Activated T-helper 2 cell treated with anti-CD3 and anti-CD28 coated beads, Interferon-gamma antibody, Interleukin-2, Interleukin-4, amounts not matched to agents 10 μg/mL and 5 μg/mL and 100 μg/mL, durations not matched to agents 14 hours and 24 hours and 36 hours (primary cell): ENCODE results near the gene RIPK3. TPM values are rescaled to one million over a fixed set of nuclear protein-coding genes. Genes with fewer than 3 reads are reported as not detected.
A peak's percentile ranks its signal among the peaks of the same experiment; 100 is the strongest.

Experiments used
- DNase-seq: peaks from one replicate; pipeline ENCODE4 v3.0.0; 2021; ENCODE audit warnings: low spot score
- H3K27ac Mint-ChIP-seq: one replicate; pipeline ENCODE4 v1.8.0; 2021; ENCODE audit warnings: mixed read lengths
- H3K27me3 Mint-ChIP-seq: one replicate; pipeline ENCODE4 v1.8.0; 2021; ENCODE audit warnings: low read depth, mixed read lengths
- H3K36me3 Mint-ChIP-seq: one replicate; pipeline ENCODE4 v1.8.0; 2021; ENCODE audit warnings: low read depth, mixed read lengths
- H3K4me1 Mint-ChIP-seq: one replicate; pipeline ENCODE4 v1.8.0; 2021; ENCODE audit warnings: low read depth, mixed read lengths
- H3K4me3 Mint-ChIP-seq: one replicate; pipeline ENCODE4 v1.8.0; 2021; ENCODE audit warnings: low read depth, mild to moderate bottlenecking, moderate library complexity, mixed read lengths
- H3K9me3 Mint-ChIP-seq: one replicate; pipeline ENCODE4 v1.8.0; 2021; ENCODE audit warnings: mixed read lengths
- intact Hi-C: fragments of 100-400 bp; cut with micrococcal nuclease; formaldehyde crosslinking; loops from one replicate; pipeline ENCODE4 v1.15.1; 2023
- total RNA-seq: library from RNA; stranded (reverse); gene quantifications from 2 replicates; pipeline ENCODE4 v1.2.3, GENCODE V29; 2022

The RIPK3 gene
- total RNA-seq, 1 donor from 2014 or later, result 15.4 TPM

GRCh38 chr14:24351517-24351916 is 11.7 kb upstream of the RIPK3 start:
- intact Hi-C loops, result no loop called here
- Mint-ChIP-seq H3K9me3 (no peaks in the 10 kb centered on the region), H3K36me3 (no peaks in the 10 kb centered on the region), H3K4me3 (no peak overlapping the region), H3K27me3 (peaks cover 53% of the 10 kb centered on the region), H3K4me1 (peaks cover 2% of the 10 kb centered on the region), H3K27ac (no peak overlapping the region)
- DNase-seq, result no peak

- Mint-ChIP-seq H3K9me3 (no peaks in the 10 kb centered on the region), H3K36me3 (no peaks in the 10 kb centered on the region), H3K27ac (no peak overlapping the region), H3K4me3 (no peak overlapping the region), H3K4me1 (peaks cover 2% of the 10 kb centered on the region), H3K27me3 (peaks cover 55% of the 10 kb centered on the region)
- intact Hi-C loops, result no loop called here
- no peak for DNase-seq
These were observed 10.0 kb upstream of the RIPK3 start for GRCh38 chr14:24349742-24350141.

GRCh38 chr14:24348186-24348585 is 8.4 kb upstream of the RIPK3 start:
- H3K27ac Mint-ChIP-seq, result no peak overlapping the region
- intact Hi-C loops, result no loop called here
- H3K9me3 Mint-ChIP-seq, result no peaks in the 10 kb centered on the region
- peaks cover 56% of the 10 kb centered on the region for H3K27me3 Mint-ChIP-seq
- H3K4me1 Mint-ChIP-seq, result no peaks in the 10 kb centered on the region
- DNase-seq, result no peak
- no peaks in the 10 kb centered on the region for H3K36me3 Mint-ChIP-seq
- H3K4me3 Mint-ChIP-seq, result no peak overlapping the region

- Mint-ChIP-seq H3K4me1 (no peaks in the 10 kb centered on the region), H3K36me3 (no peaks in the 10 kb centered on the region), H3K9me3 (no peaks in the 10 kb centered on the region), H3K27ac (no peak overlapping the region), H3K27me3 (peaks cover 55% of the 10 kb centered on the region), H3K4me3 (no peak overlapping the region)
- intact Hi-C loops, result no loop called here
- no peak for DNase-seq
These were observed 7.3 kb upstream of the RIPK3 start for GRCh38 chr14:24347134-24347533.

GRCh38 chr14:24343795-24344660 is 4.2 kb upstream of the RIPK3 start:
- no peak overlapping the region for H3K27ac Mint-ChIP-seq
- H3K4me1 Mint-ChIP-seq, result peaks cover 6% of the 10 kb centered on the region
- no peaks in the 10 kb centered on the region for H3K36me3 Mint-ChIP-seq
- H3K4me3 Mint-ChIP-seq, result no peak overlapping the region
- DNase-seq, result no peak
- intact Hi-C loops, result no loop called here
- H3K9me3 Mint-ChIP-seq, result no peaks in the 10 kb centered on the region
- H3K27me3 Mint-ChIP-seq, result peaks cover 32% of the 10 kb centered on the region

- no peak for DNase-seq
- intact Hi-C loops, result no loop called here
- Mint-ChIP-seq H3K4me1 (peaks cover 13% of the 10 kb centered on the region), H3K9me3 (no peaks in the 10 kb centered on the region), H3K36me3 (no peaks in the 10 kb centered on the region), H3K4me3 (no peak overlapping the region), H3K27ac (no peak overlapping the region), H3K27me3 (peaks cover 27% of the 10 kb centered on the region)
These were observed 3.1 kb upstream of the RIPK3 start for GRCh38 chr14:24342889-24343288.

- Mint-ChIP-seq H3K27me3 (peaks cover 19% of the 10 kb centered on the region), H3K36me3 (peaks cover 18% of the 10 kb centered on the region), H3K4me3 (no peak overlapping the region), H3K4me1 (peaks cover 13% of the 10 kb centered on the region), H3K27ac (no peak overlapping the region), H3K9me3 (no peaks in the 10 kb centered on the region)
- no peak for DNase-seq
- intact Hi-C loops, result no loop called here
These were observed 815 bp upstream of the RIPK3 start for GRCh38 chr14:24340606-24341005.

GRCh38 chr14:24338843-24339242 is 948 bp downstream of the RIPK3 start:
- DNase-seq, result no peak
- Mint-ChIP-seq H3K27me3 (peaks cover 25% of the 10 kb centered on the region), H3K4me1 (peaks cover 19% of the 10 kb centered on the region)

GRCh38 chr14:24337824-24338175 is 2.0 kb downstream of the RIPK3 start:
- H3K4me3 Mint-ChIP-seq, result peak overlapping the region; percentile 87
- intact Hi-C loops, result loop anchor here (10.0 kb wide), 1 partner anchor 327 kb away; no protein-coding TSS in a partner anchor
- no peak for DNase-seq

More at GRCh38 chr14:24338843-24339242, 948 bp downstream of the RIPK3 start:
- no peaks in the 10 kb centered on the region for H3K9me3 Mint-ChIP-seq
- peaks cover 26% of the 10 kb centered on the region for H3K36me3 Mint-ChIP-seq
- intact Hi-C loops, result loop anchor here (10.0 kb wide), 1 partner anchor 326 kb away; no protein-coding TSS in a partner anchor
- H3K27ac Mint-ChIP-seq, result no peak overlapping the region
- peak overlapping the region; percentile 87 for H3K4me3 Mint-ChIP-seq

GRCh38 chr14:24337144-24337823 is 2.5 kb downstream of the RIPK3 start:
- H3K9me3 Mint-ChIP-seq, result no peaks in the 10 kb centered on the region
- H3K27me3 Mint-ChIP-seq, result peaks cover 20% of the 10 kb centered on the region
- H3K36me3 Mint-ChIP-seq, result peaks cover 26% of the 10 kb centered on the region
- H3K27ac Mint-ChIP-seq, result no peak overlapping the region
- H3K4me1 Mint-ChIP-seq, result peaks cover 26% of the 10 kb centered on the region
- H3K4me3 Mint-ChIP-seq, result no peak overlapping the region
- intact Hi-C loops, result loop anchor here (10.0 kb wide), 1 partner anchor 328 kb away; no protein-coding TSS in a partner anchor
- DNase-seq, result no peak

More at GRCh38 chr14:24337824-24338175, 2.0 kb downstream of the RIPK3 start:
- Mint-ChIP-seq H3K9me3 (no peaks in the 10 kb centered on the region), H3K4me1 (peaks cover 22% of the 10 kb centered on the region), H3K36me3 (peaks cover 26% of the 10 kb centered on the region), H3K27me3 (peaks cover 21% of the 10 kb centered on the region), H3K27ac (no peak overlapping the region)

- peaks cover 29% of the 10 kb centered on the region for H3K4me1 Mint-ChIP-seq
- H3K36me3 Mint-ChIP-seq, result peaks cover 26% of the 10 kb centered on the region
- H3K4me3 Mint-ChIP-seq, result no peak overlapping the region
These were observed 4.2 kb downstream of the RIPK3 start for GRCh38 chr14:24335461-24336171.

GRCh38 chr14:24334431-24335291 is 5.1 kb downstream of the RIPK3 start, which contains the start of gene ADCY4:
TSS of gene ADCY4 (minus strand) at chr14:24335071. CDS start at chr14:24334652, 419 bp downstream.
- DNase-seq, result no peak
- Mint-ChIP-seq H3K27ac (no peak within 1 kb of the TSS), H3K36me3 (peaks cover 26% of the 10 kb centered on the region), H3K4me1 (peaks cover 28% of the 10 kb centered on the region), H3K4me3 (peak within 1 kb of the TSS; percentile 26), H3K27me3 (peaks cover 27% of the 10 kb centered on the region), H3K9me3 (no peaks in the 10 kb centered on the region)
- intact Hi-C loops, result loop anchor here (10.0 kb wide), 1 partner anchor 330 kb away; no protein-coding TSS in a partner anchor

More at GRCh38 chr14:24335461-24336171, 4.2 kb downstream of the RIPK3 start:
- intact Hi-C loops, result loop anchor here (10.0 kb wide), 1 partner anchor 329 kb away; no protein-coding TSS in a partner anchor
- H3K27me3 Mint-ChIP-seq, result peaks cover 22% of the 10 kb centered on the region
- H3K9me3 Mint-ChIP-seq, result no peaks in the 10 kb centered on the region
- H3K27ac Mint-ChIP-seq, result no peak overlapping the region
- no peak for DNase-seq
